Lung (tissue), 12 donors: ENCODE results near the gene SYK. TPM values are rescaled to one million over a fixed set of nuclear protein-coding genes. Genes with fewer than 3 reads are reported as not detected.

Experiments used
- ATAC-seq: fragments of 200-7000 bp; cut with Tn5 transposase; one replicate; pipeline ENCODE4 v1.9.1; 2020; ENCODE audit warnings: moderate number of reproducible peaks; ENCODE audit not compliant: insufficient read depth, low FRiP score
- DNase-seq, 3 donors: peaks; one replicate each; pipeline ENCODE4 v3.0.0-alpha.2; 2013 to 2017
- H3K27ac ChIP-seq, 2 donors: one replicate each; pipeline ENCODE4 v1.5.1; 2013; ENCODE audit warnings: mild to moderate bottlenecking in 2 of 2, moderate library complexity in 2 of 2, control low read depth in 1 of 2, inconsistent platforms in 1 of 2, low read depth in 1 of 2, low read length in 1 of 2
- H3K27me3 ChIP-seq, 3 donors: one replicate each; pipeline ENCODE4 v1.5.1; 2013; ENCODE audit warnings: low read length in 2 of 3; ENCODE audit not compliant: control insufficient read depth in 3 of 3, insufficient read depth in 3 of 3
- H3K36me3 ChIP-seq, 4 donors: one replicate each; pipeline ENCODE4 v1.5.1; 2013; ENCODE audit warnings: low read length in 4 of 4, mild to moderate bottlenecking in 1 of 4, moderate library complexity in 1 of 4; ENCODE audit not compliant: control insufficient read depth in 4 of 4, insufficient read depth in 4 of 4
- H3K4me1 ChIP-seq, 5 donors: one replicate each; pipeline ENCODE4 v1.5.1; 2013; ENCODE audit warnings: low read length in 5 of 5, mild to moderate bottlenecking in 2 of 5, moderate library complexity in 1 of 5; ENCODE audit not compliant: control insufficient read depth in 5 of 5, insufficient read depth in 5 of 5
- H3K4me3 ChIP-seq: one replicate; pipeline ENCODE4 v1.5.1; 2013; ENCODE audit warnings: mild to moderate bottlenecking, control low read depth, moderate library complexity
- H3K9ac ChIP-seq, 2 donors: one replicate each; pipeline ENCODE4 v1.5.1; 2013; ENCODE audit warnings: low read length in 2 of 2, control low read depth in 1 of 2; ENCODE audit not compliant: insufficient read depth in 1 of 2
- H3K9me3 ChIP-seq, 4 donors: one replicate each; pipeline ENCODE4 v1.5.1; 2013; ENCODE audit warnings: low read length in 3 of 4, mild to moderate bottlenecking in 1 of 4, moderate library complexity in 1 of 4; ENCODE audit not compliant: control insufficient read depth in 4 of 4, insufficient read depth in 3 of 4
- WGBS, 2 donors: extraction: QIAGEN DNeasy Blood & Tissue Kit; methylation state at CpG; one replicate each; pipeline ENCODE4 v1.1.7; 2013; 5-methylcytosine and 5-hydroxymethylcytosine counted together
- polyA plus RNA-seq, 2 donors: library from polyadenylated mRNA; stranded (reverse); fragments of 200-250 nt; gene quantifications; one replicate each; pipeline ENCODE4 v1.2.1, GENCODE V29; 2013
- total RNA-seq, 2 donors: library from RNA; depleted of rRNA in 1 of 2; stranded (reverse); fragments of >200 nt in 1 of 2; gene quantifications; one replicate each; pipeline ENCODE4 v1.2.1, GENCODE V29; 2014 to 2021
- TF ChIP-seq, protein P1 (sequence below): IDR thresholded peaks from 2 replicates; pipeline ENCODE4 v1.5.1; 2012; ENCODE audit warnings: mild to moderate bottlenecking; ENCODE audit errors: control extremely low read depth, extremely low read depth
- donor health status: control.
- donor health status: control.
- donor health status: Bipolar disorder and iron deficiency.
- donor health status: healthy.
- donor health status: DM: yes; HTN: yes; CAD: no.

SYK gene
- total and polyA plus RNA-seq, 4 donors: 13.7 to 71.6 (median 35.0) TPM

DNA sequence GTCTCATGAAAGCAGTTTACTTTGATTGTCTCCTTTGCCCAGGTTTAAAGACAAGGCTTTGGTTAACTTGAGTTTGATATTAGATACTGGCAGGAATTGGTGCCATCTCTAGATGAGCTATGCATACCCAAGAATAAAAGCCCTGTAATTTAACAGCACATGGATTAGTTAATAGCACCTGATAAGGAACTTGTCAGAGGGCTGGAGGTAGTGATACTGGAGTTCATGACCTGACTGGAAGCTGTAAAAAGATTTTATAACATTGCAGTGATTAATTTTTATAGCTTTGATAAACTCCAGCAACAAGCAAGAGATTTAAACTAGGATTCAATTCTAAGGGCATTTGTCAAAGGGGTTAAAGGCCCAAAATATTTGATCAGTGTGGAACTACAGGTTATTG lies 34.9 kb upstream of the SYK start:
- TF ChIP-seq, protein P1, sequence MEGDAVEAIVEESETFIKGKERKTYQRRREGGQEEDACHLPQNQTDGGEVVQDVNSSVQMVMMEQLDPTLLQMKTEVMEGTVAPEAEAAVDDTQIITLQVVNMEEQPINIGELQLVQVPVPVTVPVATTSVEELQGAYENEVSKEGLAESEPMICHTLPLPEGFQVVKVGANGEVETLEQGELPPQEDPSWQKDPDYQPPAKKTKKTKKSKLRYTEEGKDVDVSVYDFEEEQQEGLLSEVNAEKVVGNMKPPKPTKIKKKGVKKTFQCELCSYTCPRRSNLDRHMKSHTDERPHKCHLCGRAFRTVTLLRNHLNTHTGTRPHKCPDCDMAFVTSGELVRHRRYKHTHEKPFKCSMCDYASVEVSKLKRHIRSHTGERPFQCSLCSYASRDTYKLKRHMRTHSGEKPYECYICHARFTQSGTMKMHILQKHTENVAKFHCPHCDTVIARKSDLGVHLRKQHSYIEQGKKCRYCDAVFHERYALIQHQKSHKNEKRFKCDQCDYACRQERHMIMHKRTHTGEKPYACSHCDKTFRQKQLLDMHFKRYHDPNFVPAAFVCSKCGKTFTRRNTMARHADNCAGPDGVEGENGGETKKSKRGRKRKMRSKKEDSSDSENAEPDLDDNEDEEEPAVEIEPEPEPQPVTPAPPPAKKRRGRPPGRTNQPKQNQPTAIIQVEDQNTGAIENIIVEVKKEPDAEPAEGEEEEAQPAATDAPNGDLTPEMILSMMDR: no peak
- Histone ChIP-seq H3K4me1 (no peaks in the 10 kb centered on the region), H3K9ac (no peak overlapping the region), H3K27ac (no peak overlapping the region), H3K36me3 (no peaks in the 10 kb centered on the region), H3K4me3 (no peak overlapping the region), H3K9me3 (peaks cover 0 to 8% (median 0%) of the 10 kb centered on the region in 4 donors), H3K27me3 (no peaks in the 10 kb centered on the region)
- ATAC-seq: no peak
- DNase-seq: no peak

DNA sequence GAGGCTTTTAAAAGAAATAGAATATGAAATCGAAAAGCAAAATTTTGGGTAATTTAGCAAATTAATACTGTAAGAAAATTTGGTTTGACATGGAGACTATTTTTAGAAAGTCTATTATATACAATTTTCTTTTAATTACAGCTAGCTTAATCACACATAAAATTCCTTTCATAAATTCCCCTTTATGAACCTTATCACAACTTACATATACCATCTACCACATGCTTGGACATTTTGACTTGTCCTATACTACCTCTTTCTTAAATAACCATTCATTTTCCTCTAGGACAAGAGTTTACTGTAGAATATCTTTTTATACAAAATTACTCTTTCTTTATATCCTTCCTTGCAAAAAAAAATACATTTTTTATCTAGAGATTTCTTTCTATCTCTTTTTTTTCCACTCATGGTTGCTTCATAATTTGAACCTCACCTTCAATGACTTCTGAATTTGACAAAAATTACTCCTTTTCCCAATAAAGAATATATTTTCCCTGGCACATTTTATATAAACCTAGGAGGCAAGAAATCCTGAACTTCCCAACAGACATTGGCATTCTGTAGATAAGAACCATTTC lies 34.0 kb upstream of the SYK start:
- Histone ChIP-seq H3K4me1 (no peaks in the 10 kb centered on the region), H3K27ac (no peak overlapping the region), H3K36me3 (no peaks in the 10 kb centered on the region), H3K4me3 (no peak overlapping the region), H3K27me3 (no peaks in the 10 kb centered on the region), H3K9ac (no peak overlapping the region), H3K9me3 (peaks cover 0 to 8% (median 0%) of the 10 kb centered on the region in 4 donors)
- TF ChIP-seq, protein P1: no peak
- 89 to 92% methylated on average over 1 of the region's 1 CpG for WGBS, 2 donors
- DNase-seq (no peak), ATAC-seq (no peak)

DNA sequence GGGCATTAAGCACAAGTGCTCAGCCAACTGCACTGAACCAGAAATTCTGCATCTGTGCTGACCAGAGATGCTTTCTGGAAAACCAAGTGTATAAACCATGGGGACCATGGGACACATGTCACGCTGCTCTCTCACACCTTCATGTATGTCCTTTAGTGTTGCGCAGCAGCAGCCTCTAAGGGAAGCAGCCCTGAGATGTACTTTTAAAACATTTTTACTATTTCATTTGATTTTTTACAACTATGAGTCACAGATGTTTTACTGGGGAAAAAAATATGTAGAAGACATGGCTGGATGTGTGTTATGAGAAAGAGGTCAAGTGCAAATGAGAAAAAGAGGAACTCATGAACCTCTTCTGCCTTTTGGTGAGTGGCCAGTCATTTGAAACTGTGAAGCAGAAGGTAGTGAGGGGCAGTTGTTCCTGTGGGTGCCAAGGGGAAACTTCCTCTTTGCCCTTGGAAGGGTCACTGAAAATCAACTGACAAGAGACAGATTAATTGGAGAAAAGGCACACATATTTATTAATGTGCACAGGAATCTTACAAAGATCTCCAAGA lies 31.4 kb upstream of the SYK start:
- WGBS, 2 donors: 92 to 98% methylated on average over 2 of the region's 2 CpGs
- no peaks in the 10 kb centered on the region for H3K27me3 ChIP-seq
- ATAC-seq: no peak
- DNase-seq: no peak
- TF ChIP-seq, protein P1: no peak
- no peak overlapping the region for H3K9ac ChIP-seq
- no peak overlapping the region for H3K4me3 ChIP-seq
- peaks cover 0 to 8% (median 0%) of the 10 kb centered on the region in 4 donors for H3K9me3 ChIP-seq
- H3K27ac ChIP-seq: no peak overlapping the region
- no peaks in the 10 kb centered on the region for H3K4me1 ChIP-seq
- no peaks in the 10 kb centered on the region for H3K36me3 ChIP-seq

DNA sequence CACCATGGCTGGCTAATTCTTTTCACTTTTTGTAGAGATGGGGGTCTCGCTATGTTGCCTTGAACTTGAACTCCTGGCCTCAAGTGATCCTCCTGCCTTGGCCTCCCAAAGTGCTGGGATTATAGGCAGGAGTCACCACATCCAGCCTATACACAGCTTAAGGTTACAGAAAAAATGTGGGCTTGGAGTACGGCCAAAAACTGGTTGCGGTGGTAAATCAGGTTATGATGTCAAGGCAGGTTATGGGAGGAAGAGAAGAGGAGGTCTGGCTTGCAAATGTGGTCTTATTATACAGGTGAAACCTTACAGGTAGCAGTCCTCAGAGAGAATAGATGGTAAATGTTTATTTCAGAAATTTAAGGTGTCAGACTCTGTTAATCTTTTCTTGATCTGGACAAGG lies 30.7 kb upstream of the SYK start:
- Histone ChIP-seq H3K36me3 (no peaks in the 10 kb centered on the region), H3K4me3 (no peak overlapping the region), H3K4me1 (no peaks in the 10 kb centered on the region), H3K27me3 (no peaks in the 10 kb centered on the region), H3K27ac (no peak overlapping the region), H3K9me3 (peaks cover 0 to 8% (median 0%) of the 10 kb centered on the region in 4 donors), H3K9ac (no peak overlapping the region)
- TF ChIP-seq, protein P1: no peak
- WGBS, 2 donors: 70 to 75% methylated on average over 3 of the region's 3 CpGs
- DNase-seq: no peak
- ATAC-seq: no peak
